NCI-H82 treated with DMSO at 0.1 percent for 48 hours (cell line): ENCODE results near the gene LDHAL6A.
A peak's percentile ranks its signal among the peaks of the same experiment; 100 is the strongest.

ENCODE experiments used
- DNase-seq: peaks from one replicate; lab custom pipeline; 2025; ENCODE audit not compliant: unreplicated experiment; lab: John Stamatoyannopoulos, UW

The LDHAL6A gene

GRCh38 chr11:18490319-18490718 lies 34.7 kb downstream of the LDHAL6A start:
- DNase-seq = no peak

GRCh38 chr11:18490736-18491485 lies 35.3 kb downstream of the LDHAL6A start:
- DNase-seq = no peak

GRCh38 chr11:18491924-18492323 lies 36.3 kb downstream of the LDHAL6A start:
- no peak for DNase-seq

- DNase-seq = no peak
Measured at GRCh38 chr11:18492888-18493287, 37.2 kb downstream of the LDHAL6A start.

- no peak for DNase-seq
Measured at GRCh38 chr11:18493310-18493709, 37.7 kb downstream of the LDHAL6A start.

GRCh38 chr11:18495271-18495670 lies 39.6 kb downstream of the LDHAL6A start:
- no peak for DNase-seq

GRCh38 chr11:18495703-18496102 lies 40.0 kb downstream of the LDHAL6A start:
- no peak for DNase-seq

GRCh38 chr11:18498039-18498438 lies 42.4 kb downstream of the LDHAL6A start:
- DNase-seq = no peak

GRCh38 chr11:18501629-18502028 lies 46.0 kb downstream of the LDHAL6A start:
- DNase-seq = no peak

- no peak for DNase-seq
Measured at GRCh38 chr11:18502352-18502751, 46.7 kb downstream of the LDHAL6A start.

- no peak for DNase-seq
Measured at GRCh38 chr11:18521122-18521521, 65.5 kb downstream of the LDHAL6A start.

GRCh38 chr11:18522388-18522787 lies 66.7 kb downstream of the LDHAL6A start:
- DNase-seq = no peak

GRCh38 chr11:18523084-18523483 lies 67.4 kb downstream of the LDHAL6A start:
- no peak for DNase-seq

- DNase-seq = no peak
Measured at GRCh38 chr11:18524248-18524647, 68.6 kb downstream of the LDHAL6A start.

GRCh38 chr11:18526130-18526520 lies 70.5 kb downstream of the LDHAL6A start:
- DNase-seq = no peak

GRCh38 chr11:18526521-18527296 lies 71.1 kb downstream of the LDHAL6A start, which contains the start of gene TSG101:
TSG101 (minus strand) TSS chr11:18526942; CDS start chr11:18526816, 126 bp downstream.
- peak; percentile 56 for DNase-seq

GRCh38 chr11:18527512-18527911 lies 71.9 kb downstream of the LDHAL6A start:
- no peak for DNase-seq
